ENCODE measurements around the gene LAMTOR3. TPM values are rescaled to one million over a fixed set of nuclear protein-coding genes. Genes with fewer than 3 reads are reported as not detected.

Gene LAMTOR3
- total RNA-seq, 1 donor from 2014 or later = 22.2 TPM

GRCh38 chr4:99872570-99872969, 21.7 kb downstream of the LAMTOR3 start:
- no peak for DNase-seq (ENCODE audit: low read depth)
- H3K4me3 ChIP-seq (ENCODE audit: low read depth, low read length) = no peak overlapping the region
- TF ChIP-seq CTCF (conservative IDR thresholded peaks at IDR 0.05; ENCODE audit: low read depth, low read length) = no peak

- H3K4me3 ChIP-seq (ENCODE audit: low read depth, low read length) = no peak overlapping the region
- no peak for DNase-seq (ENCODE audit: low read depth)
- TF ChIP-seq CTCF (conservative IDR thresholded peaks at IDR 0.05; ENCODE audit: low read depth, low read length) = no peak
These were observed 26.1 kb downstream of the LAMTOR3 start for GRCh38 chr4:99868126-99868596.

GRCh38 chr4:99863804-99864203, 30.4 kb downstream of the LAMTOR3 start:
- TF ChIP-seq CTCF (conservative IDR thresholded peaks at IDR 0.05; ENCODE audit: low read depth, low read length) = no peak
- no peak overlapping the region for H3K4me3 ChIP-seq (ENCODE audit: low read depth, low read length)
- no peak for DNase-seq (ENCODE audit: low read depth)

- no peak for DNase-seq (ENCODE audit: low read depth)
- TF ChIP-seq CTCF (conservative IDR thresholded peaks at IDR 0.05; ENCODE audit: low read depth, low read length) = no peak
- no peak overlapping the region for H3K4me3 ChIP-seq (ENCODE audit: low read depth, low read length)
These were observed 32.9 kb downstream of the LAMTOR3 start for GRCh38 chr4:99861120-99861905.

- TF ChIP-seq CTCF (conservative IDR thresholded peaks at IDR 0.05; ENCODE audit: low read depth, low read length) = no peak
- H3K4me3 ChIP-seq (ENCODE audit: low read depth, low read length) = no peak overlapping the region
- no peak for DNase-seq (ENCODE audit: low read depth)
These were observed 33.7 kb downstream of the LAMTOR3 start for GRCh38 chr4:99860521-99860920.

GRCh38 chr4:99859618-99860017, 34.6 kb downstream of the LAMTOR3 start:
- DNase-seq (ENCODE audit: low read depth) = no peak
- TF ChIP-seq CTCF (conservative IDR thresholded peaks at IDR 0.05; ENCODE audit: low read depth, low read length) = no peak

GRCh38 chr4:99857307-99857706, 36.9 kb downstream of the LAMTOR3 start:
- no peak for TF ChIP-seq CTCF (conservative IDR thresholded peaks at IDR 0.05; ENCODE audit: low read depth, low read length)
- no peak for DNase-seq (ENCODE audit: low read depth)
- no peak overlapping the region for H3K4me3 ChIP-seq (ENCODE audit: low read depth, low read length)

More at GRCh38 chr4:99859618-99860017, 34.6 kb downstream of the LAMTOR3 start:
- H3K4me3 ChIP-seq (ENCODE audit: low read depth, low read length) = no peak overlapping the region

Measured in epithelial cell of proximal tubule (primary cell).